H9 (cell line): ENCODE data around the gene PCNX3. TPM values are rescaled to one million over a fixed set of nuclear protein-coding genes. Genes with fewer than 3 reads are reported as not detected.

ENCODE experiments used
- DNase-seq: peaks from one replicate; pipeline ENCODE4 v3.0.0-alpha.2; 2017
- H2AFZ ChIP-seq: one replicate; pipeline ENCODE4 v1.6.1; 2013; ENCODE audit warnings: mild to moderate bottlenecking, low read length, control low read depth, moderate library complexity
- H2AK5ac ChIP-seq: 2 replicates; pipeline ENCODE4 v1.6.1; 2013; ENCODE audit warnings: low read length, control low read depth, mixed read lengths; ENCODE audit not compliant: insufficient read length
- H2BK120ac ChIP-seq: one replicate; pipeline ENCODE4 v1.6.1; 2013; ENCODE audit warnings: low read depth, mild to moderate bottlenecking, low read length, control low read depth, inconsistent platforms; ENCODE audit not compliant: poor library complexity, severe bottlenecking
- H2BK12ac ChIP-seq: 2 replicates; pipeline ENCODE4 v1.6.1; 2013; ENCODE audit warnings: low read length, control low read depth, mixed read lengths, low read depth; ENCODE audit not compliant: insufficient read length
- H2BK15ac ChIP-seq: 2 replicates; pipeline ENCODE4 v1.6.1; 2013; ENCODE audit warnings: low read depth, low read length, control low read depth
- H2BK20ac ChIP-seq: one replicate; pipeline ENCODE4 v1.6.1; 2013; ENCODE audit warnings: low read depth, mild to moderate bottlenecking, low read length, control low read depth, inconsistent platforms; ENCODE audit not compliant: poor library complexity, severe bottlenecking
- H2BK5ac ChIP-seq: 2 replicates; pipeline ENCODE4 v1.6.1; 2013; ENCODE audit warnings: low read length, control low read depth, mixed read lengths; ENCODE audit not compliant: insufficient read length
- H3K14ac ChIP-seq: 2 replicates; pipeline ENCODE4 v1.6.1; 2013; ENCODE audit warnings: low read length, control low read depth; ENCODE audit not compliant: insufficient read depth
- H3K18ac ChIP-seq: 2 replicates; pipeline ENCODE4 v1.6.1; 2013; ENCODE audit warnings: low read depth, mild to moderate bottlenecking, mixed read lengths, low read length, control low read depth; ENCODE audit not compliant: insufficient read length
- H3K23ac ChIP-seq: 2 replicates; pipeline ENCODE4 v1.6.1; 2013; ENCODE audit warnings: low read length, control low read depth, mixed read lengths, low read depth; ENCODE audit not compliant: insufficient read length
- H3K23me2 ChIP-seq: 2 replicates; pipeline ENCODE4 v1.6.1; 2013; ENCODE audit warnings: low read depth, mild to moderate bottlenecking, mixed read lengths, low read length, control low read depth; ENCODE audit not compliant: insufficient read length, poor library complexity, severe bottlenecking
- H3K27ac ChIP-seq: 2 replicates; pipeline ENCODE4 v1.5.1; 2013; ENCODE audit warnings: low read length, control low read depth, mixed read lengths, low read depth; ENCODE audit not compliant: insufficient read length
- H3K27me3 ChIP-seq: 2 replicates; pipeline ENCODE4 v1.6.1; 2013; ENCODE audit warnings: low read length, control low read depth, inconsistent platforms; ENCODE audit not compliant: insufficient read depth
- H3K4ac ChIP-seq: 2 replicates; pipeline ENCODE4 v1.6.1; 2013; ENCODE audit warnings: low read depth, mild to moderate bottlenecking, control low read depth, inconsistent platforms, low read length, moderate library complexity
- H3K4me1 ChIP-seq: 2 replicates; pipeline ENCODE4 v1.6.1; 2013; ENCODE audit warnings: low read length, control low read depth, inconsistent platforms; ENCODE audit not compliant: insufficient read depth
- H3K4me2 ChIP-seq: 2 replicates; pipeline ENCODE4 v1.6.1; 2013; ENCODE audit warnings: low read length, control low read depth, mixed read lengths; ENCODE audit not compliant: insufficient read length, insufficient read depth
- H3K56ac ChIP-seq: 2 replicates; pipeline ENCODE4 v1.6.1; 2013; ENCODE audit warnings: low read depth, mild to moderate bottlenecking, mixed read lengths, low read length, control low read depth; ENCODE audit not compliant: insufficient read length
- H3K79me1 ChIP-seq: 2 replicates; pipeline ENCODE4 v1.6.1; 2013; ENCODE audit warnings: low read depth, mild to moderate bottlenecking, moderate library complexity, low read length, control low read depth, inconsistent platforms; ENCODE audit not compliant: insufficient read depth, poor library complexity, severe bottlenecking
- H3K79me2 ChIP-seq: 2 replicates; pipeline ENCODE4 v1.6.1; 2013; ENCODE audit warnings: low read length, control low read depth, inconsistent platforms; ENCODE audit not compliant: insufficient read depth
- H3K9ac ChIP-seq: 2 replicates; pipeline ENCODE4 v1.6.1; 2013; ENCODE audit warnings: low read length, control low read depth, mixed read lengths; ENCODE audit not compliant: insufficient read length; ENCODE audit errors: extremely low read depth
- H3K9me3 ChIP-seq: one replicate; pipeline ENCODE4 v1.6.1; 2013; ENCODE audit warnings: low read depth, low read length, inconsistent platforms; ENCODE audit not compliant: control insufficient read depth
- H3T11ph ChIP-seq: one replicate; pipeline ENCODE4 v1.6.1; 2013; ENCODE audit warnings: mild to moderate bottlenecking, low read length, control low read depth, inconsistent platforms
- H4K20me1 ChIP-seq: one replicate; pipeline ENCODE4 v1.6.1; 2013; ENCODE audit not compliant: control insufficient read depth, insufficient read length, insufficient read depth
- H4K5ac ChIP-seq: 2 replicates; pipeline ENCODE4 v1.6.1; 2013; ENCODE audit warnings: low read depth, mild to moderate bottlenecking, mixed read lengths, low read length, control low read depth; ENCODE audit not compliant: insufficient read length
- H4K8ac ChIP-seq: replicated peaks from 2 replicates; pipeline ENCODE4 v1.6.1; 2013; ENCODE audit warnings: low read length, control low read depth, mixed read lengths, low read depth; ENCODE audit not compliant: insufficient read length
- H4K91ac ChIP-seq: 2 replicates; pipeline ENCODE4 v1.6.1; 2013; ENCODE audit warnings: low read depth, mild to moderate bottlenecking, moderate library complexity, mixed read lengths, low read length, control low read depth; ENCODE audit not compliant: insufficient read length
- H3K27ac Mint-ChIP-seq, 3 experiments: 2 replicates in 2 of 3; 3 replicates in 1 of 3; pipeline ENCODE4 v1.8.0; 2020 to 2021; ENCODE audit warnings: mixed read lengths in 3 of 3, mild to moderate bottlenecking in 1 of 3, moderate library complexity in 1 of 3
- H3K27me3 Mint-ChIP-seq: 2 replicates; pipeline ENCODE4 v1.8.0; 2021; ENCODE audit warnings: low read depth, mild to moderate bottlenecking, moderate library complexity, mixed read lengths
- H3K36me3 Mint-ChIP-seq, 3 experiments: 2 replicates in 2 of 3; 3 replicates in 1 of 3; pipeline ENCODE4 v1.8.0; 2020 to 2021; ENCODE audit warnings: low read depth in 3 of 3, mixed read lengths in 3 of 3; ENCODE audit not compliant: insufficient read depth in 1 of 3
- H3K4me1 Mint-ChIP-seq, 2 experiments: 2 replicates each; pipeline ENCODE4 v1.8.0; 2020; ENCODE audit warnings: mixed read lengths in 2 of 2
- H3K4me3 Mint-ChIP-seq, 2 experiments: 2 replicates in 1 of 2; 3 replicates in 1 of 2; pipeline ENCODE4 v1.8.0; 2020 to 2021; ENCODE audit warnings: mild to moderate bottlenecking in 2 of 2, mixed read lengths in 2 of 2, moderate library complexity in 1 of 2
- H3K9me3 Mint-ChIP-seq, 2 experiments: 2 replicates in 1 of 2; 3 replicates in 1 of 2; pipeline ENCODE4 v1.8.0; 2020; ENCODE audit warnings: mild to moderate bottlenecking in 2 of 2, mixed read lengths in 2 of 2, moderate library complexity in 1 of 2
- CTCF ChIP-seq: fragments of 200-600 bp; sonication (generic); conservative IDR thresholded peaks from 3 replicates; pipeline ENCODE4 v1.8.0; 2021; ENCODE audit warnings: antibody characterized with exemption, mild to moderate bottlenecking
- WGBS: extraction: QIAGEN DNeasy Blood & Tissue Kit; methylation state at CpG from one replicate; pipeline ENCODE4 v1.1.7; 2013; ENCODE audit warnings: missing lambda C conversion rate, low lambda C conversion rate, mixed read lengths; ENCODE audit not compliant: insufficient read length; ENCODE audit errors: extremely low coverage; 5-methylcytosine and 5-hydroxymethylcytosine counted together
- total RNA-seq: library from RNA; stranded (reverse); gene quantifications from 2 replicates; pipeline ENCODE4 v1.2.1, GENCODE V29; 2021

The PCNX3 gene
- total RNA-seq, 1 experiment from 2014 or later = 50.5 TPM

DNA sequence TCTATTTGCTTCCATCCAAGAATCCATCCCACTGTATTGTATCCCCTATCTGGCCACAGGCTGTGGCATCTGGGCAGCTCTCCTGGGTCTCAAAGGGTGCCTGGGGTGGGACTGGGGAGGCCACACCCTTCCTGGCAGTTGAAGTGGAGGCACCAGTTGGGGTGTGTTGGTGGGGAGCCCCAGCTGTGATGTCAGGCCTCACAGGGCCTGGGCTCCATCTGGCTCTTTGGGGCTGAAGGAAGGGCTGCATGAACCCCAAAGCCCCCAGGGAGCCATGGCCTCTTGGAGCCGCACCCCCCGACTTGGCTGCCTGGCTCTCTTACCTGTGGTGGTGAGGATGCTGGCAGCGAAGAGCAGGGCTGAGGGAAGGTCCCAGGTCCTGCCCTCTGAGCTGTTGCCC lies 20.4 kb upstream of the PCNX3 start:
- Histone ChIP-seq H3K27me3 (no peaks in the 10 kb centered on the region; the same call in 1 of the 2 replicates), H3K14ac (no peak overlapping the region), H4K20me1 (no peaks in the 10 kb centered on the region), H3K9me3 (no peaks in the 10 kb centered on the region), H3K23me2 (no peaks in the 10 kb centered on the region), H3K9ac (no peak overlapping the region), H3K4ac (no peak overlapping the region), H3K23ac (no peak overlapping the region), H3K79me2 (no peaks in the 10 kb centered on the region), H4K5ac (no peak overlapping the region), H4K8ac (no peak overlapping the region), H3K27ac (no peak overlapping the region), H2BK5ac (no peak overlapping the region), H3K4me1 (no peaks in the 10 kb centered on the region; the same call in 1 of the 2 replicates), H3K18ac (no peak overlapping the region), H3T11ph (no peak overlapping the region), H2AFZ (no peak overlapping the region), H2AK5ac (no peak overlapping the region), H2BK15ac (no peak overlapping the region), H3K4me2 (no peak overlapping the region), H3K56ac (no peak overlapping the region), H3K79me1 (no peaks in the 10 kb centered on the region), H4K91ac (no peak overlapping the region), H2BK20ac (no peak overlapping the region), H2BK120ac (no peak overlapping the region), H2BK12ac (no peak overlapping the region)
- Mint-ChIP-seq H3K4me1 (peaks cover 8 to 12% of the 10 kb centered on the region in 2 experiments), H3K4me3 (no peak overlapping the region; a peak in 1 of 5 replicates), H3K27ac (no peak overlapping the region), H3K27me3 (peaks cover 34% of the 10 kb centered on the region), H3K36me3 (peaks cover 4 to 19% (median 10%) of the 10 kb centered on the region in 3 experiments; a peak in 6 of 7 replicates), H3K9me3 (no peaks in the 10 kb centered on the region)
- DNase-seq = no peak
- no CpG with 5 or more reads among the region's 3 CpGs for WGBS
- TF ChIP-seq CTCF = no peak
